Nephron progenitor cell (in vitro differentiated cells): ENCODE results near the gene PDLIM7.

Experiments used
- DNase-seq: peaks from one replicate; pipeline ENCODE4 v3.0.0; 2021
- H3K27ac Mint-ChIP-seq: 2 replicates; pipeline ENCODE4 v1.8.0; 2021; ENCODE audit warnings: mild to moderate bottlenecking, moderate library complexity, mixed read lengths
- H3K27me3 Mint-ChIP-seq: 2 replicates; pipeline ENCODE4 v1.8.0; 2021; ENCODE audit warnings: mild to moderate bottlenecking, low read depth, mixed read lengths; ENCODE audit not compliant: poor library complexity
- H3K36me3 Mint-ChIP-seq: 2 replicates; pipeline ENCODE4 v1.8.0; 2021; ENCODE audit warnings: low read depth, mixed read lengths
- H3K4me1 Mint-ChIP-seq: 2 replicates; pipeline ENCODE4 v1.8.0; 2021; ENCODE audit warnings: mixed read lengths
- H3K4me3 Mint-ChIP-seq: 2 replicates; pipeline ENCODE4 v1.8.0; 2021; ENCODE audit warnings: mild to moderate bottlenecking, moderate library complexity, mixed read lengths
- H3K9me3 Mint-ChIP-seq: 2 replicates; pipeline ENCODE4 v1.8.0; 2021; ENCODE audit warnings: mild to moderate bottlenecking, moderate library complexity, mixed read lengths
- CTCF ChIP-seq: fragments of 200-600 bp; sonication (generic); IDR thresholded peaks from 2 replicates; pipeline ENCODE4 v1.5.0; 2021; ENCODE audit warnings: antibody characterized with exemption

PDLIM7 gene

GRCh38 chr5:177502886-177503285 lies 5.5 kb upstream of the PDLIM7 start:
- Mint-ChIP-seq H3K4me1 (peaks cover 42% of the 10 kb centered on the region), H3K4me3 (no peak overlapping the region), H3K9me3 (no peaks in the 10 kb centered on the region), H3K27me3 (peaks cover 16% of the 10 kb centered on the region), H3K36me3 (peaks cover 11% of the 10 kb centered on the region), H3K27ac (peak overlapping the region; percentile 76)
- TF ChIP-seq CTCF: no peak
- DNase-seq: no peak

- Mint-ChIP-seq H3K9me3 (no peaks in the 10 kb centered on the region), H3K36me3 (peaks cover 3% of the 10 kb centered on the region), H3K4me1 (peaks cover 45% of the 10 kb centered on the region), H3K4me3 (no peak overlapping the region), H3K27ac (no peak overlapping the region), H3K27me3 (peaks cover 16% of the 10 kb centered on the region)
- no peak for DNase-seq
- TF ChIP-seq CTCF: no peak
Measured at GRCh38 chr5:177501874-177502678, 4.7 kb upstream of the PDLIM7 start.

DNA sequence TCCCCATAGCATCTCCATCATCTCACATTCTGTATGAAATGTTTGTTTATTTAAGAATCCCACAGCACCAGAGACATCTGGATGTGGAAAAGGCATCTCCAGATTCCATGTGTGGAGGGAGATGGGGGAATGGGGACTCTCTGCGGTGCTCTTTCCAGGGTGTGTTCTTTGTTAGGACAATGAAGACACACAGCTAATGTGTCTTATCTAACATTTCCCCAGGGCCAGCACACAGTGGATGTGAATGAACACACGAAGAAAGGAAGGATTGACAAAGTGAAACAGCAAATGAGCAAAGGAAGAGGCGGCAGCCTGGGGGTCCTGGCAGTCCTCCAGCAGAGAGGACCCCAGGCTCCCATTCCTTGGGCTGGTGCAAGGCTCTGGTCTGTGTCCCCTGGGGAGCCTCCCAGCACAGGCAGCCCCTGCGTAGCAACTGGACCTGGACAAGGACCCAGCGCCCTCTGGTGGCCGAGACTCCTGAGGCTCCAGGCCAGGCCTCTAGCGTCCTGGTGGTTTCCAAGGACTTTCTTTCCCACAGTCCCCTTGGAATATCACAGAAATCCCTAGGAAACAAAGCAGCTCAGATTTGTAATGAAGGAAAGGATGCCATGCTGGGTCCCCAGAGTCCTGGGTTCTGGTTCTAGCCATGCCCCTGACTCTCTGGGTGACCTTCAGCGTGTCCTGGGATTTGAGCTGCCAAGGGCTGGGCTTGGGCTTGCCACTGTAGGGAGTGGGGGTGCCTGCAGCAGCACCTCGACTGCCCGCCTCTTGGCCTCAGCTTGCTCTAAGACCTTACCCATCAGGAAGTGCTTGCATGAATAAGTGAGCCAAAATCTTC lies 3.5 kb upstream of the PDLIM7 start:
- Mint-ChIP-seq H3K27ac (no peak overlapping the region), H3K4me1 (peaks cover 49% of the 10 kb centered on the region), H3K36me3 (no peaks in the 10 kb centered on the region), H3K27me3 (peaks cover 16% of the 10 kb centered on the region), H3K4me3 (no peak overlapping the region), H3K9me3 (no peaks in the 10 kb centered on the region)
- peak; percentile 98 for DNase-seq
- peak; percentile 92 for TF ChIP-seq CTCF

DNA sequence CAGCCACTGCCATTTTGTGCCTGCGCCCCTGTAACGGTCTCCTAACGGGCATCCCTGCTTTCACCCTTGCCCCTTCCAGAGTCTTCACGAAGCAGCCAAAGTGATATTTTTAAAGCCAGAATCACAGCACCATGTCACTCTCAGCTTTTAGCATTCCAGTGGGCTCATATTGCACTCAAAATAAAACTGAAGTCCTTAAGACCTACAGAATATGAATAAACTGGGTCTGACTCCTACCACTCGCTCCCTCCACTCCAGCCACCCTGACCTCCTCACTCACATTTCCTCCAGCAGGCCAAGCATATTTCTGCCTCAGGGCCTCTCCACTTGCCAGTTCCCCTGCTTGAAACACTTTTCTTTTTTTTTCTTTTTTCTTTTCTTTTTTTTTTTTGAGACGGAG lies 2.4 kb upstream of the PDLIM7 start:
- Mint-ChIP-seq H3K27ac (peak overlapping the region; percentile 26), H3K27me3 (peaks cover 16% of the 10 kb centered on the region), H3K36me3 (no peaks in the 10 kb centered on the region), H3K4me1 (peaks cover 58% of the 10 kb centered on the region), H3K9me3 (no peaks in the 10 kb centered on the region), H3K4me3 (peak overlapping the region; percentile 71)
- DNase-seq: no peak
- no peak for TF ChIP-seq CTCF

DNA sequence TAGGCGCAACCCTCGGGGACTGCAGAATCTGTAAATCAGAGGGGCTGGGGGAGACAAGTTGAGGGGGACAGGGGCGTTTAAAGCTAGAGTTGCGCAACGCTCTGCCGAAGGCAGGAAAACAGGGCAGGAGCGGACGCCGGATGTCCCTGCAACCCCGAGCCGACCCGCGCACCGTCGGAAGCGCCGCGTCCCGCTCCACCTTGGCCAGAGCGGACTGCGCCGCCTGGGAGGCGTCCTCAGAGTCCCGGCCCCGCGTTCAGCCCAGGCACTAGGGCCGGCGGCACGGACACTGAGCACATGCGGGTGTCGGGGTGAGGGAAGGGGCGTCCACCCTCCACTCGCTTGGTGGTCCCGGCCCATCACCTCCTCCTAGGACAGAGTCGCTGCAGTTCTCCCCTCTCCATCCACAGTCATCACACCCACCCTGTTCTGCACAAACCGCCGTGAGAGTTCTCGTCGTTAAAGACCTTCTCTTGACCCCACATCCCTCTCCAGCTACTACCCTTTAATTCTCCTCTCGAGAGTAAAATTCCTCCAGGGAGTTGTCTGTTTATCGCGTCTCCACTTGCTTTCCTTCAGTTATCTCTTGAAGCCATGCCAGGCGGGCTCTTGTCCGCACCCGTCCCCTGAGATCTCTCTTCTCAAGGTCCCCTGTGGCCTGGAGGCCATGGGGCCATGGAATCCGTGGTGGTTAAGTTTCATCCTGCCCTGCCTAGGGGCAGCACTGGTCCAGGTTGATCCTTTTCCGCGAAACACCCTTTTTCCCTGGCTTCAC lies 796 bp upstream of the PDLIM7 start:
- peak overlapping the region; percentile 88 for H3K4me3 Mint-ChIP-seq
- peaks cover 74% of the 10 kb centered on the region for H3K4me1 Mint-ChIP-seq
- peaks cover under 1% of the 10 kb centered on the region for H3K36me3 Mint-ChIP-seq
- peak; percentile 63 for DNase-seq
- H3K27ac Mint-ChIP-seq: peak overlapping the region; percentile 35
- H3K27me3 Mint-ChIP-seq: peaks cover 16% of the 10 kb centered on the region
- H3K9me3 Mint-ChIP-seq: no peaks in the 10 kb centered on the region
- TF ChIP-seq CTCF: no peak
